Measurements from ENCODE around the gene SEPTIN10.

GRCh38 chr2:109660046-109660860 lies 46.5 kb upstream of the SEPTIN10 start:
- TF ChIP-seq RAD21 (conservative IDR thresholded peaks at IDR 0.05) (no peak), CTCF (IDR thresholded peaks at IDR 0.05; ENCODE audit: poor library complexity, severe bottlenecking) (no peak), POLR2AphosphoS5 (IDR thresholded peaks at IDR 0.05) (no peak), REST (IDR thresholded peaks at IDR 0.05; ENCODE audit: borderline replicate concordance) (no peak), EZH2 (IDR thresholded peaks at IDR 0.05; ENCODE audit: borderline replicate concordance, insufficient read depth, low read length, poor library complexity, severe bottlenecking) (no peak), EP300 (conservative IDR thresholded peaks at IDR 0.05; ENCODE audit: poor library complexity, severe bottlenecking) (no peak)
